HG03432 (cell line): ENCODE measurements around the gene FBXW9.
"Not testable (repeated sequence)": the region's sequence is repeated elsewhere in the genome, so short reads cannot be mapped to it uniquely, and the experiment has no call there.

Source experiments
- ATAC-seq: cut with Tn5 transposase; IDR thresholded peaks from one replicate; pipeline ENCODE4 v1.9.1; 2021; ENCODE audit warnings: mild to moderate bottlenecking, moderate library complexity; ENCODE audit not compliant: unreplicated experiment

Gene FBXW9

GRCh38 chr19:12715929-12716328 is 19.5 kb upstream of the FBXW9 start:
- ATAC-seq = no peak

- ATAC-seq = no peak
These were observed 18.7 kb upstream of the FBXW9 start for GRCh38 chr19:12715102-12715501.

- ATAC-seq = not testable (repeated sequence)
These were observed 16.9 kb upstream of the FBXW9 start for GRCh38 chr19:12713304-12713703.

- not testable (repeated sequence) for ATAC-seq
These were observed 15.6 kb upstream of the FBXW9 start for GRCh38 chr19:12712077-12712476.

GRCh38 chr19:12711187-12711586 is 14.8 kb upstream of the FBXW9 start:
- no peak for ATAC-seq

- no peak for ATAC-seq
These were observed 12.2 kb upstream of the FBXW9 start for GRCh38 chr19:12708641-12709040.

- ATAC-seq = no peak
These were observed 9.9 kb upstream of the FBXW9 start for GRCh38 chr19:12706332-12706718.

GRCh38 chr19:12705654-12706331 is 9.4 kb upstream of the FBXW9 start:
- no peak for ATAC-seq

- ATAC-seq = no peak
These were observed 8.7 kb upstream of the FBXW9 start for GRCh38 chr19:12705169-12705568.

- no peak for ATAC-seq
These were observed 6.6 kb upstream of the FBXW9 start for GRCh38 chr19:12703046-12703445.

GRCh38 chr19:12701596-12702282 is 5.3 kb upstream of the FBXW9 start:
- ATAC-seq = no peak

GRCh38 chr19:12698138-12698537 is 1.7 kb upstream of the FBXW9 start:
- no peak for ATAC-seq

- ATAC-seq = not testable (repeated sequence)
These were observed 994 bp upstream of the FBXW9 start for GRCh38 chr19:12697425-12697824.

- ATAC-seq = peak; percentile 17
These were observed 450 bp downstream of the FBXW9 start for GRCh38 chr19:12695997-12696365.

GRCh38 chr19:12695514-12695913 is 917 bp downstream of the FBXW9 start:
- ATAC-seq = no peak

GRCh38 chr19:12695096-12695495 is 1.3 kb downstream of the FBXW9 start:
- no peak for ATAC-seq

GRCh38 chr19:12694641-12695040 is 1.8 kb downstream of the FBXW9 start:
- ATAC-seq = no peak

- ATAC-seq = no peak
These were observed 3.5 kb downstream of the FBXW9 start for GRCh38 chr19:12692960-12693359.

- no peak for ATAC-seq
These were observed 6.7 kb downstream of the FBXW9 start for GRCh38 chr19:12689581-12690216.

GRCh38 chr19:12689012-12689411 is 7.4 kb downstream of the FBXW9 start:
- no peak for ATAC-seq

- ATAC-seq = no peak
These were observed 8.8 kb downstream of the FBXW9 start, which contains the start of gene GNG14 for GRCh38 chr19:12687496-12688196. GNG14 (plus strand) TSS chr19:12687998; CDS start chr19:12688049, 51 bp downstream.
